SHP77 treated with DMSO at 0.1 percent for 48 hours (cell line): ENCODE results near the gene FGFR4.
"Not testable (repeated sequence)": the region's sequence is repeated elsewhere in the genome, so short reads cannot be mapped to it uniquely, and the experiment has no call there.

Experiments used
- DNase-seq: peaks from one replicate; lab custom pipeline; 2025; lab: John Stamatoyannopoulos, UW

FGFR4 gene

DNA sequence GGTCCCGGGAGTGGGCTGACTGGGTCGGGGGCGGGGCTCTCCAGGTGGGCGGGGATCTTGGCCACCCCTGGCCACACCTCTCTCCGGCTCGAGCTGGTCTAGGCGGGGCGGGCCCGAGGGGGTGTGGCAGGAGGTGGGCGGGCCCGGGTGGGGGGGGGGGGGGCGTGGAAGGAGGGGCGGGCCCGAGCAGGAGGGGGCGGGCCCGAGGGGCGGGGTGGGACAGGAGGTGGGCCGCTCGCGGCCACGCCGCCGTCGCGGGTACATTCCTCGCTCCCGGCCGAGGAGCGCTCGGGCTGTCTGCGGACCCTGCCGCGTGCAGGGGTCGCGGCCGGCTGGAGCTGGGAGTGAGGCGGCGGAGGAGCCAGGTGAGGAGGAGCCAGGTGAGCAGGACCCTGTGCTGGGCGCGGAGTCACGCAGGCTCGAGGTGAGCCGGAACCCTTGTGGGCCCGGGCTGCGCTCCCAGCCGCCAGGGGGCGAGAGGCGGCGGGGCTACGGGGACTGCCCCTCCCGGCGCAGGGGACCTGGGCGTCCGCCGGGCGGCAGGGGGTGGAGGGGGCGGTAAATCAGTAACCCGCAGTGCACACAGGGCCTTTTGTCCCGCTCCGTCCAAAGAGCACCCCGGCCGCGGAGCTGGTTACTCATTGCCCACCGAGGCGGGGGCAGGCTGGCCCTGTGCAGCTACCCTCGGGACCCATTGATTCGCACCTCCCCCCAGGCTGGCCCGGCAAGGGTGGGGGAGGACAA is at the start of gene FGFR4:
Gene FGFR4, plus strand, starts transcription at position 262 of the 744 bp plus-strand sequence. CDS start 2,688 bp downstream, outside the sequence.
- no peak for DNase-seq

GRCh38 chr5:177036921-177037320 is 49.8 kb upstream of the FGFR4 start:
- DNase-seq, result no peak

DNA sequence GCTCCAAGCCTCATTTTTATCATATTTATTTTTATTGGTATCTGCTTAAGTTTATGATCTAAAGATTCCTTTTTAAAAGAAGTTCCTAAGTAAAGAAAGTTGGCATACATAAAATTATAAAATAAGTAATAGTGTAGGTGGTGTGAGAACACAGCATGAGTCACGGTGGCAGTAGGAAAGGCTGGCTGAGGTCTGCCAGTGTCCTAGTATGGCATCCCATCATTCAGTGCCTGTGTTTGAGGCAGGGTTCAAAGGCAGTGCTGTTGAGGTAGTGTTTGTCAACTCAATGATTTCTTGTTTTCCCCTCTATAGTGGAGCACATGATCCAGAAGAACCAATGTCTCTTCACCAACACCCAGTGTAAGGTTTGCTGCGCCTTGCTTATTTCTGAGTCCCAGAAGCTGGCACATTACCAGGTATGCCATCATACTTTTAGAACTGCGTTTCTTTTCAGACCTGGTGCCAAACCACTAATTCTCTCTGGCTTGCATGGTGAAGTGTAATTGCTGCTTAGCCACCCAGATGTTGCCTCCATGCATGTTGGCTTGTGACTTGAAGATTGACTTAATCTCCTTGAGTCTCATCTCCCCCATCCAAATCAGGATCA is 45.8 kb upstream of the FGFR4 start:
- no peak for DNase-seq

GRCh38 chr5:177041936-177042335 is 44.8 kb upstream of the FGFR4 start:
- DNase-seq, result no peak

- no peak for DNase-seq
Measured at GRCh38 chr5:177043114-177043513, 43.6 kb upstream of the FGFR4 start.

DNA sequence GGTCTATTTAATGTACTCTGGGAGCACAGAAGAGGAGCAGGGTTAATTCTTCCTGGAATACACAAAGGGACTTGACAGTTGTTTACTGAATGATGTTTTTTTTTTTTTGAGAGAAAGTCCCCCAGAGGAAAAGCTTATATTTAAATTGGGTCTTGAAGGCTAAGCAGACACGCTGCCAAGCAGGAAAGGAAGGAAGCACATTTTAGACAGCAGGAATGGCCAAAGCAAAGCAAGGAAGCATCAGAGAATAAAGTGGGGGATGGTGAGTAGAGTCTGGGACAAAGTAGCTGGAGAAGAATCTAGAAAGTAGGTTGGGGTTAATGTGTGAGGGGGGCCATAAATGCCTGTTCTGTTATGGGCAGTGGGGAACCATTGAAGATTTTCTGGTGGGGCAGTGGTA is 42.8 kb upstream of the FGFR4 start:
- DNase-seq, result no peak

DNA sequence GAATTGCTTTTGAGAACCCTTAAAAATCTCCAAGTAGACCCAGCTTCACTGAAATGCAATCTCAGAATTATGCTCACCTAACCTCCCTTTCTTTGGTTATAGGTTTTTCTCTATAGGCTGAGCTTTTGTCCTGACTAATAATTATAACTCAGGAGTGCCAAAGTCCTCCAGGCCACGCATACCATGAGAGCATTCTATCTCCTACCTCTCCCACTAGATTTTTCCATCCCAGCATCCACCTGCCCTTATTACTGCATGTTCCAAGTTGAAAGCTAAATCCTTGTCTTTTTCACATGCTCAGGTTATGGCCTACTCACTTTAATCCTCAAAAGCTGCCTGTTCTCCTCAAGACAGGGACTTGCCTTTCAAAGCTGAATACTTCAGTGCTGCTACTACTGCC is 42.1 kb upstream of the FGFR4 start:
- DNase-seq, result no peak

- no peak for DNase-seq
Measured at GRCh38 chr5:177045631-177046030, 41.1 kb upstream of the FGFR4 start.

GRCh38 chr5:177048531-177048930 is 38.2 kb upstream of the FGFR4 start:
- DNase-seq, result not testable (repeated sequence)

DNA sequence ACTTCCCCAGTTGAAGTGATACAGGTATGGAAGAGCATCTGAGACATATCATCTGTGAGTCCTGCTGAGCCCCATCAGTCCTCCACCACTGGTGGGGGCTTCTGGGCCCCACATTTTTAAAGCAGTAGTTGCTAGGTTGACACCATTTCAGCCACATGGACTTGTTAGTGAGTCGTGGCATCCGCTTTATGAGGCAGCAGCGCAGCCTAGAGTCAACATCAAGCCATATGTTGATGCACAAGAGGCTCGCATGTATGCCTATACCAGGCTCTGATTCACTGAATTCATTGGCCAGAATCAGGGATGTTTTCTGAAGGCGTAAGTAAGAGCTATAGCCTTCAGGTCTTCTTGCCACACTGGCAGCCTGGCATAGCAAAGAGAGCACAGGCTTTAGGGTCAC is 37.4 kb upstream of the FGFR4 start:
- no peak for DNase-seq

- no peak for DNase-seq
Measured at GRCh38 chr5:177064500-177065277, 22.0 kb upstream of the FGFR4 start.

DNA sequence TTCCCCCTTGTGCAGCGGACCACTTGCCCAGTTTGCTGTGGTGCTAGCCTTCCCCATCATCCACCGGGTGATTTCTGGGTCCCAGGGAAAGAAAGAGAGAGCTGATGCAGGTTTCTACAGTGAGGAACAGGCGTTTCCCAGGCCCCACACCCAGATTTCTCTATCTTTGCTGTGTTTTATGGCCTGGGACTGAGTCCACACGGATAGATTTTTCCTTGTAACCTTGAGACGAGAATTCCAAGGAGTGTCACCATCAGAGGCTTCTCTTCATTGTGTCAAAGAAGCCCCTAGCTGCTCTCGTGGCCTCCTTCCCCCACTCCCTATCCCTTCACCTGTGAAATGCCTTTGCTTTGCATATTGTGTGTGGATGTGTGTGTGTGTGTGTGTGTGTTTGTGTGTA is 21.2 kb upstream of the FGFR4 start:
- DNase-seq, result no peak

- DNase-seq, result no peak
Measured at GRCh38 chr5:177066224-177066623, 20.5 kb upstream of the FGFR4 start.

- no peak for DNase-seq
Measured at GRCh38 chr5:177067503-177067902, 19.2 kb upstream of the FGFR4 start.

GRCh38 chr5:177070536-177071191 is 16.1 kb upstream of the FGFR4 start:
- DNase-seq, result no peak

DNA sequence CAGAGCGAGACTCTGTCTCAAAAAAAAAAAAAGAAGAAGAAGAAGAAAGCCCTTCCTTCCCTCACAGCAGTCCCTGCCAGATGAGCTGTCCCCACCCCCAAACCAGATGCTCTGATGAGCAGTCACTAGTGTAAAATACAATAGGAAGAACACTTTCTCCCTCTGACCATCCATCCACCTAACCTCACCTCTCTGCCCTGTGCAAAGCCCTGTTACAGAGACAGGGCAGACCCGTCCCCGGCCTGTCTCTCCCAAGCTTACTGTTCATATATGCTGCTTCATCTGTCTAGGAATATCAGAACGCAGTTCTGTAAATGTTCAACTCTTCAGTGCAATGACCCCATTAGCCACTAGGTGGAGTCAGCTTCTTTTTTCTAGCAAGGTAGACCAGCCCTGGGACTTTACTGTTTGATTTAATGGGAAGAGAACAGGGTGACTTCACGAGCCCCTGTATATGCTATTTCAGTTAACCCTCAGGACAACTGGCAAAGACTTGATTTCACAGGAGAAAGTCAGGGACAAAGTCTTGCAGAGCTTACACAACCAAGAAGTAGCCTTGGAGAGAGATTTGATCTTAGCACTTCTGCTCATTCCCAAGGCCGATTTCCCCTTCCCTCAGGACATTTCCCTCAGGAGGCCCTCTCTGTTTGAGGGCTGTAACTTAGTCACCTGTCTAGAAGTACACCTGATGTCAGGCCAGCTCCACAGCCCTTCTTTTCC is 14.9 kb upstream of the FGFR4 start:
- DNase-seq, result peak; percentile 75

GRCh38 chr5:177077335-177077734 is 9.4 kb upstream of the FGFR4 start:
- DNase-seq, result no peak

GRCh38 chr5:177079606-177080005 is 7.1 kb upstream of the FGFR4 start:
- no peak for DNase-seq

DNA sequence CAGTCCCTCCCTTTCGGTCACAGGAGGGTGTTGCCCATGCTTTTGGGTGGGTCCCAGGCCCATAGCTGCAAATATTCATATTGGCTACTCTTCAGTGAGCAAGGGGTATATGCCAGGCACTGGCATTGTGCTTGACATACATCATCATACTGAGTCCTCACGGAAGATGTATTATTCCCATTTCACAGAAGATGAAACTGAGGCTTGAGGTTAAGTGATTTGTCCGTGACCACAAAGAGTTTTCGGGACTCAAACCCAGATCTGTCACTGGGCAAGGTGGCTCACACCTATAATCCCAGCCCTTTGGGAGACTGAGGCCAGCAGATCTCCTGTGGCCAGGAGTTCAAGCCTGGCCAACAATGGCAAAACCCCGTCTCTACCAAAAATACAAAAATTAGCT is 6.5 kb upstream of the FGFR4 start:
- DNase-seq, result no peak

DNA sequence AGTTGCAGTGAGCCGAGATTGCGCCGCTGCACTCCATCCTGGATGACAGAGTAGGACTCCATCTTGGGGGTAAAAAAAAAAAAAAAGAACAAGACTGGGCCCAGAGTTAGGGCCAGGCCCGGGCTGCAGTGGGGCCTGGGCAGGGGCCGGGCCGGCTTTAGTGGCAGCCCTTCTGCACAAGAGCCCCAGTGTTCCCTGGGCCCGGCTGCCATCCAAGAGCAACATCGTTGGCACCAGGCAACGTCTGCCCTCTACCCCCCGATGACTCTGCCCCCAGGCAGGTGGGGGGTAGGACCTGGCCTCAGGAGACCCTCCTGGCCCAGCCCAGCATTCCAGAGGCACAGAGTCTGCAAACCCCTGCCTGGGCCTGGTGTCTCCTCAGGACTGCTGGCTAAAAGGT is 4.9 kb upstream of the FGFR4 start:
- no peak for DNase-seq

- no peak for DNase-seq
Measured at GRCh38 chr5:177083357-177083756, 3.4 kb upstream of the FGFR4 start.

DNA sequence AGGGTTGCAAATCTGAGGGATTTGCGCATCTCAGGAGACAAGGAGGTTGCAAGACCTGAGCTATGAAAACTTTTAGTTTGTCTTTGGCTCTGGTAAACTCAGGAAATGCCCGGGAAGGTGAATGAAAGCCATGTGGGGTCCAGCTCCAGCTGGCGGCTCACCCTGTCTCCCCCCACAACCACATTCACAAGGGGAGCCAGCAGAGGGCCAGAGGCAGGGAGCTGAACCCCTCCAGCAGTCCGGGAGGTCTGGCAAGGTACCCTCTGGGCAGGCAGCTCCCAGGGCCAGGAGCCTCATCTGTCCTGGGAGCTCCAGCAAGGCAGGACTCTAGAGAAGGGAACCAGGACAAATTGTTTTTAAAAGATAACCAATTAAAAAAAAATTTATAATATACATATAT is 2.5 kb upstream of the FGFR4 start:
- DNase-seq, result no peak
